ENCODE results near the gene SMDT1.

SMDT1 gene

GRCh38 chr22:42079319-42080251, at the start of gene SMDT1:
Gene SMDT1, plus strand, starts transcription at chr22:42079700. Its CDS starts 69 bp downstream, at chr22:42079769.
- no peak for TF ChIP-seq GATA3 (IDR thresholded peaks at IDR 0.05; ENCODE audit: low read depth, low read length)
- TF ChIP-seq GATA2 (IDR thresholded peaks at IDR 0.05; ENCODE audit: low read depth, low read length) = no peak

- TF ChIP-seq GATA2 (IDR thresholded peaks at IDR 0.05; ENCODE audit: low read depth, low read length) (no peak), GATA3 (IDR thresholded peaks at IDR 0.05; ENCODE audit: low read depth, low read length) (no peak)
These were observed 46.0 kb upstream of the SMDT1 start for GRCh38 chr22:42033263-42034181.

GRCh38 chr22:42035256-42035655, 44.2 kb upstream of the SMDT1 start:
- no peak for TF ChIP-seq GATA2 (IDR thresholded peaks at IDR 0.05; ENCODE audit: low read depth, low read length)

GRCh38 chr22:42039271-42039670, 40.2 kb upstream of the SMDT1 start:
- TF ChIP-seq GATA2 (IDR thresholded peaks at IDR 0.05; ENCODE audit: low read depth, low read length) (no peak), GATA3 (IDR thresholded peaks at IDR 0.05; ENCODE audit: low read depth, low read length) (no peak)

GRCh38 chr22:42041784-42042183, 37.7 kb upstream of the SMDT1 start:
- TF ChIP-seq GATA3 (IDR thresholded peaks at IDR 0.05; ENCODE audit: low read depth, low read length) (no peak), GATA2 (IDR thresholded peaks at IDR 0.05; ENCODE audit: low read depth, low read length) (no peak)

GRCh38 chr22:42050641-42051180, 28.8 kb upstream of the SMDT1 start:
- TF ChIP-seq GATA3 (IDR thresholded peaks at IDR 0.05; ENCODE audit: low read depth, low read length) = no peak
- no peak for TF ChIP-seq GATA2 (IDR thresholded peaks at IDR 0.05; ENCODE audit: low read depth, low read length)

- no peak for TF ChIP-seq GATA2 (IDR thresholded peaks at IDR 0.05; ENCODE audit: low read depth, low read length)
- no peak for TF ChIP-seq GATA3 (IDR thresholded peaks at IDR 0.05; ENCODE audit: low read depth, low read length)
These were observed 26.7 kb upstream of the SMDT1 start for GRCh38 chr22:42052765-42053164.

GRCh38 chr22:42056757-42057511, 22.6 kb upstream of the SMDT1 start:
- TF ChIP-seq GATA3 (IDR thresholded peaks at IDR 0.05; ENCODE audit: low read depth, low read length) (no peak), GATA2 (IDR thresholded peaks at IDR 0.05; ENCODE audit: low read depth, low read length) (no peak)

- TF ChIP-seq GATA2 (IDR thresholded peaks at IDR 0.05; ENCODE audit: low read depth, low read length) (no peak), GATA3 (IDR thresholded peaks at IDR 0.05; ENCODE audit: low read depth, low read length) (no peak)
These were observed 19.0 kb upstream of the SMDT1 start for GRCh38 chr22:42060489-42060888.

GRCh38 chr22:42061041-42061440, 18.5 kb upstream of the SMDT1 start:
- TF ChIP-seq GATA2 (IDR thresholded peaks at IDR 0.05; ENCODE audit: low read depth, low read length) = no peak
- no peak for TF ChIP-seq GATA3 (IDR thresholded peaks at IDR 0.05; ENCODE audit: low read depth, low read length)

- TF ChIP-seq GATA3 (IDR thresholded peaks at IDR 0.05; ENCODE audit: low read depth, low read length) (no peak), GATA2 (IDR thresholded peaks at IDR 0.05; ENCODE audit: low read depth, low read length) (no peak)
These were observed 16.9 kb upstream of the SMDT1 start for GRCh38 chr22:42062506-42063170.

GRCh38 chr22:42064629-42065028, 14.9 kb upstream of the SMDT1 start:
- TF ChIP-seq GATA3 (IDR thresholded peaks at IDR 0.05; ENCODE audit: low read depth, low read length) = no peak
- TF ChIP-seq GATA2 (IDR thresholded peaks at IDR 0.05; ENCODE audit: low read depth, low read length) = no peak

All from SH-SY5Y (cell line).